Measurements from ENCODE around the gene PAX2.
A peak's percentile ranks its signal among the peaks of the same experiment; 100 is the strongest.

Gene PAX2

GRCh38 chr10:100727808-100728207, 17.6 kb upstream of the PAX2 start:
- Histone ChIP-seq H3K9me3 (ENCODE audit: control insufficient read depth, low read depth, low read length) (no peaks in the 10 kb centered on the region), H3K4me1 (ENCODE audit: control insufficient read depth, low read depth, low read length) (peaks cover 7% of the 10 kb centered on the region), H3K9ac (ENCODE audit: low read length) (no peak overlapping the region), H3K36me3 (ENCODE audit: control insufficient read depth, low read depth, low read length) (no peaks in the 10 kb centered on the region), H3K27me3 (ENCODE audit: control insufficient read depth, insufficient read depth, low read length) (peaks cover 100% of the 10 kb centered on the region), H3K27ac (ENCODE audit: low read length) (no peak overlapping the region), H3K4me3 (ENCODE audit: low read length) (no peak overlapping the region)

DNA sequence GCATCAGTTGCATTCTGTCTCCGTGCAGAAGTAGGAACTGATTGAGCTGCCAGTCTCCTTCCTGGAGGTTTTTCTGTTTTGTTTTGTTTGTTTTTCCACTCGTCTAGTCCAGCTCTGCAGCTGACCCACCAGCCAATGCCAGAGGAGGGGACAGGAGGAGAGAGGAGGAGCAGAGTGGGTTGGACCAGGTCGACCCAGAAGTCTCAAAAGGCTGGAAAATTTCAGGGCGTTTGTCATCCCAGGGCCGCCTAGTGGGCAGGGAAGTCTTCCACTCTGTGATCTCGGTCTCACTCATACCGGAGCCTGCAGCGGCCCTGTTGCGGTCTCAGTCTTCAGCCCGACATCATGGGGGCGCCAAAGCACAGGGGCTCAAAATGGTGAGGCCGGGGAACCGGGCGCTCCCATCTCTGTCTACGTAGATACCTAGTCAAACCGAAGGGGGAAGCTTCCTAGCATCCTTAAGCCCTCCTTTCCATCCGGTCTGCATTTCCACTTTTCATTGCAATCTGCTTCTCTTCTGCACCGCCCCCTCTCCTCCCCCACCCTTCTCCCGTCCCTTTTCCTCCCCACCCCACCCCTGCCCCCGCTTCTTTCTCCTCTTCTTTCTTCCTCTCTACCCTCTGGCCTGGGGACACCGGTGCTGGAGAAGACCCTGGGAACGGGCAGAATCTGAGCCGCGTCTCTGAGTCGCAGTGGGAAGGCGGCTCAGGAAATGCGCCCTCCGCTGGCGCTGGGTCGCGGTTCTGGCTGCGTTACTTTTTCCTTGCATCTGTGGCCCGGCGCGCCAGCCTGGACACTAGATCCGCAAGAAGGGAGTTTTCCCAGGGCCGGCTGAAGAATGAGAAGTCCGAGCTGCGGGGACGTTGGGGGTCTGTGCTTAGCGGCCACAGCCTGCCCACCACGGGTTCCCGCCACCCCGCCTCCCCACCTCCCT, 16.2 kb upstream of the PAX2 start:
- Histone ChIP-seq H3K36me3 (ENCODE audit: control insufficient read depth, low read depth, low read length) (no peaks in the 10 kb centered on the region), H3K4me1 (ENCODE audit: control insufficient read depth, low read depth, low read length) (peaks cover 7% of the 10 kb centered on the region), H3K27me3 (ENCODE audit: control insufficient read depth, insufficient read depth, low read length) (peaks cover 100% of the 10 kb centered on the region), H3K9me3 (ENCODE audit: control insufficient read depth, low read depth, low read length) (no peaks in the 10 kb centered on the region), H3K4me3 (ENCODE audit: low read length) (peak overlapping the region; percentile 11), H3K9ac (ENCODE audit: low read length) (no peak overlapping the region), H3K27ac (ENCODE audit: low read length) (no peak overlapping the region)

GRCh38 chr10:100729862-100730724, 15.3 kb upstream of the PAX2 start:
- Histone ChIP-seq H3K4me3 (ENCODE audit: low read length) (peak overlapping the region; percentile 11), H3K9me3 (ENCODE audit: control insufficient read depth, low read depth, low read length) (no peaks in the 10 kb centered on the region), H3K27ac (ENCODE audit: low read length) (no peak overlapping the region), H3K27me3 (ENCODE audit: control insufficient read depth, insufficient read depth, low read length) (peaks cover 100% of the 10 kb centered on the region), H3K36me3 (ENCODE audit: control insufficient read depth, low read depth, low read length) (no peaks in the 10 kb centered on the region), H3K9ac (ENCODE audit: low read length) (no peak overlapping the region), H3K4me1 (ENCODE audit: control insufficient read depth, low read depth, low read length) (peaks cover 7% of the 10 kb centered on the region)

DNA sequence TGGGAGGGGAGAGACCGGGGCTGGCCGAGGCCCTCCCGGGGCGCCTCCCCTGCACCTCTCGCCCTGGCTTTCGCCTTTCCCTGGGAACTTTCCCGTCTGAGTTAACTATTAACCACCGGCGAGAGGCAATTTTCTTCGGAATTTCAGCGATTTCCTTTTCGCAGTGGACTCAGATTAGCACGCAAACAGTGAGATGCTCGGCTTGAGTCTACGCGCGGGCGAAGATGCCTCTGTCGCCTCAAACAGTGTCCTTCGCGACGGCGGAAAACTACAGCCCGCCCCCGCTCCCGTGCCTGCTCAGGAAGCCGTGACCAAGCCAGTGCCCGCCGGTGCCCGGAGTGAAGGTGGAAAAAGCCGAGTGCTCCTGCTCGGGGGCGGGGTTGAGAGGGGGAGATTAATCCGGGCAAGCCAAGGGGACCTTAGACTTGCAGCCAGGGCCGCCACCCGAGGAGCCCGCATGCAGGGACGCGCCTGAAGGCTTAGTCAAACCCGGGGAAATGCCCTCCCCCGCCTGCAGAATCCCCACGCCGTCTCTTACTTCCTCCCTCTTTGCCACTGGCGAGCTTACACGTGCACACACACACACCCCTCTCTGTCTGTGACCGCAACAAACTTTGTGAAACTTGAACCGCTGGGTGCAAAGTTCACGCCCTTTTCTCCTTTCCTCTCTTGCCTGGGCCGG, 14.5 kb upstream of the PAX2 start:
- peaks cover 7% of the 10 kb centered on the region for H3K4me1 ChIP-seq (ENCODE audit: control insufficient read depth, low read depth, low read length)
- peaks cover 100% of the 10 kb centered on the region for H3K27me3 ChIP-seq (ENCODE audit: control insufficient read depth, insufficient read depth, low read length)
- no peak overlapping the region for H3K4me3 ChIP-seq (ENCODE audit: low read length)
- H3K27ac ChIP-seq (ENCODE audit: low read length): no peak overlapping the region
- H3K9ac ChIP-seq (ENCODE audit: low read length): no peak overlapping the region
- H3K9me3 ChIP-seq (ENCODE audit: control insufficient read depth, low read depth, low read length): no peaks in the 10 kb centered on the region
- H3K36me3 ChIP-seq (ENCODE audit: control insufficient read depth, low read depth, low read length): no peaks in the 10 kb centered on the region

DNA sequence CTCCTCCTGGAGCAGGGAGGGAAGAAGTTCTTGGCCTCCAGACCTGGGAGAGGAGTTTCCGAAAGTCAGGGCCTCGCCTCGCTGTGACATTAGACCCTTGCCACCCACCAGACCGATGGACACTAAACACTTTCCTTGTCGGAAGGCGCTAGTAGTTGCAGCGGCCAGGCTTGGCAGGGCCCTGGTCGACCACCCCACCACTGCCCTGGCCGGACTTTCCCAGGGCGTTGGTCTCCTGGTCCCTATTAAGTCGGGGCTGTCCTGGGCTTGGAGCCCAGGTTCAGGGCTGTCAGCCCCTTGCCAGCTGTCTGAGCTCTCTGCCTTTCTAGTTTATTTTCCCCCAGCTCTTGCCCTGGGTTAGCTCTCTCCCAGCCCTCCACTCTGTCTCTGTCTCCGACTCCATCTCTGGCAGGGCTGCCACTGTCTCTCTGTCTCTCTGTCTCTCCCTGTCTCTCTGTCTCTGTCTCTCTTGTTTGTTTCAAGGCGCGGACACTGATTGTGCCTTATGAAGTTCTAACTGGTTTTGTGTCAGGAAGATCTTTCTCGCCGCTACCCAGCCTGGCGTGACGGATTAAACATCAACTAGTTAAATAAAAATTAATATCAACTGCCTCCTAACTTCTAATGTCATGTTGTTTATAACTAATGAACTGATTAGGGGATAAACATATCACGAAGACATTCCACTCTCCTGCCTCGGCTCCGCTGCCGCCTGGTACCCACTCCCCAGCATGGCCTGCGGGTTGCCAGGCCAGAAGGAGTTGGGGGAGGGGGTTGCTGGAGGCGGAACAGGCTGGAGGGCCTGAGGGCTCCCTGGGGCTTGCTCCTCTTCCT, 13.8 kb upstream of the PAX2 start:
- Histone ChIP-seq H3K4me1 (ENCODE audit: control insufficient read depth, low read depth, low read length) (peaks cover 7% of the 10 kb centered on the region), H3K9me3 (ENCODE audit: control insufficient read depth, low read depth, low read length) (no peaks in the 10 kb centered on the region), H3K27me3 (ENCODE audit: control insufficient read depth, insufficient read depth, low read length) (peaks cover 100% of the 10 kb centered on the region), H3K9ac (ENCODE audit: low read length) (no peak overlapping the region), H3K36me3 (ENCODE audit: control insufficient read depth, low read depth, low read length) (no peaks in the 10 kb centered on the region), H3K27ac (ENCODE audit: low read length) (no peak overlapping the region), H3K4me3 (ENCODE audit: low read length) (no peak overlapping the region)

DNA sequence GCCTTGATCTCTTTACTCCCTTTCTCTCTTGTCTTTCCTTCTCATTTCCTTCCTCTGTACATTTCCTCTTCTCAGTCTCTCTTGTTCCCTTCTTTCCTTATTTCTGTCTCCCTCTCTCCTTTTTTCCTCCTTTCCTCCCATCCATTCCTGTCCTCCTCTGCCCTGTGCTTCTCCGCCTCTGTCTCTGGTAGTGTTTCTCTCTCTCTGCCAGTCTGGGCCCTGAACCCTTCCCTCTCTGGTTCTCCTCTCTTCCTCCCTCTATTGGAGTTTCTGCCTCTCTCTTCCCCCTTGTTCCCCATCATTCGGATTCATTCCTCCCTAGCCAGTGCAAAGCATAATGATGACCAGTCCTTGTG, 13.2 kb upstream of the PAX2 start:
- peaks cover 100% of the 10 kb centered on the region for H3K27me3 ChIP-seq (ENCODE audit: control insufficient read depth, insufficient read depth, low read length)
- no peak overlapping the region for H3K27ac ChIP-seq (ENCODE audit: low read length)
- no peak overlapping the region for H3K4me3 ChIP-seq (ENCODE audit: low read length)
- H3K9me3 ChIP-seq (ENCODE audit: control insufficient read depth, low read depth, low read length): no peaks in the 10 kb centered on the region
- peaks cover 7% of the 10 kb centered on the region for H3K4me1 ChIP-seq (ENCODE audit: control insufficient read depth, low read depth, low read length)
- no peak overlapping the region for H3K9ac ChIP-seq (ENCODE audit: low read length)
- no peaks in the 10 kb centered on the region for H3K36me3 ChIP-seq (ENCODE audit: control insufficient read depth, low read depth, low read length)

DNA sequence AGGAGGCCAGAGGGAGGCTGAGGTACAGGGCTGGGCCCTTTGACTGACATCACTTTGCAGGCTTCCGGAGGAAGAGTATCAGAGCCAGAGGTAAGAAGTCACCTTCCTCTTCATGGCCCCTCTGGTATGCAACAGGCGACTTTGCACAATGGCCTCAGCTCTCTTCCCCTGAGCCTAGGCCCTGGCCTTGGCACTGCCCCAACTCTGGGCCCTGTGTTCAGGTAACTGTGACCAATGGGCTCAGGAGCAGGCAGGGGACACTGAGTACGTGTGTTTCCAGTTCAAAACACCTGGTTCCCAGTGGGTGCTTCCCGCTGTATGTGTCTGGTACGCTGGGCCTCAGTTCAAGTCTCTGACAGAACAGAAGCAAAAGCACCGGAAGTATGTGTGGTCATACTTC, 12.1 kb upstream of the PAX2 start:
- Histone ChIP-seq H3K36me3 (ENCODE audit: control insufficient read depth, low read depth, low read length) (no peaks in the 10 kb centered on the region), H3K4me1 (ENCODE audit: control insufficient read depth, low read depth, low read length) (peaks cover 9% of the 10 kb centered on the region), H3K4me3 (ENCODE audit: low read length) (no peak overlapping the region), H3K9ac (ENCODE audit: low read length) (no peak overlapping the region), H3K27ac (ENCODE audit: low read length) (no peak overlapping the region), H3K9me3 (ENCODE audit: control insufficient read depth, low read depth, low read length) (no peaks in the 10 kb centered on the region), H3K27me3 (ENCODE audit: control insufficient read depth, insufficient read depth, low read length) (peaks cover 100% of the 10 kb centered on the region)

GRCh38 chr10:100734295-100735086, 10.9 kb upstream of the PAX2 start:
- Histone ChIP-seq H3K27me3 (ENCODE audit: control insufficient read depth, insufficient read depth, low read length) (peaks cover 100% of the 10 kb centered on the region), H3K4me1 (ENCODE audit: control insufficient read depth, low read depth, low read length) (peaks cover 6% of the 10 kb centered on the region), H3K27ac (ENCODE audit: low read length) (no peak overlapping the region), H3K9ac (ENCODE audit: low read length) (no peak overlapping the region), H3K4me3 (ENCODE audit: low read length) (no peak overlapping the region), H3K9me3 (ENCODE audit: control insufficient read depth, low read depth, low read length) (no peaks in the 10 kb centered on the region), H3K36me3 (ENCODE audit: control insufficient read depth, low read depth, low read length) (no peaks in the 10 kb centered on the region)

DNA sequence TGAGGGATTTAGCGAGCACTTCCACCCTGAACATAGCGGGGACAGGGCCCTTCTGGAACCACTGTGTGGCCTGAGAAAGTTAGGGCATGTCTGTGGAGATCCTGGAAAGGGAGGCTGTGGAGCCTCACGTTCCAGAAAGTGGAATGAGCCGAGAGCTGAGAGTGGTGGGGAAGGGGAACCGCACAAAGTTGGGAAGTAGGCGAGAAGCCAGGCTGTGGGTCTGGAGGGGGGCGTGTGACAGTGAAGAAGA, 10.4 kb upstream of the PAX2 start:
- Histone ChIP-seq H3K27me3 (ENCODE audit: control insufficient read depth, insufficient read depth, low read length) (peaks cover 100% of the 10 kb centered on the region), H3K4me1 (ENCODE audit: control insufficient read depth, low read depth, low read length) (peaks cover 9% of the 10 kb centered on the region), H3K9ac (ENCODE audit: low read length) (no peak overlapping the region), H3K27ac (ENCODE audit: low read length) (no peak overlapping the region), H3K36me3 (ENCODE audit: control insufficient read depth, low read depth, low read length) (no peaks in the 10 kb centered on the region), H3K9me3 (ENCODE audit: control insufficient read depth, low read depth, low read length) (no peaks in the 10 kb centered on the region), H3K4me3 (ENCODE audit: low read length) (no peak overlapping the region)

GRCh38 chr10:100735337-100736143, 9.8 kb upstream of the PAX2 start:
- Histone ChIP-seq H3K27ac (ENCODE audit: low read length) (no peak overlapping the region), H3K4me3 (ENCODE audit: low read length) (no peak overlapping the region), H3K9ac (ENCODE audit: low read length) (no peak overlapping the region), H3K27me3 (ENCODE audit: control insufficient read depth, insufficient read depth, low read length) (peaks cover 100% of the 10 kb centered on the region), H3K4me1 (ENCODE audit: control insufficient read depth, low read depth, low read length) (peaks cover 12% of the 10 kb centered on the region), H3K36me3 (ENCODE audit: control insufficient read depth, low read depth, low read length) (no peaks in the 10 kb centered on the region), H3K9me3 (ENCODE audit: control insufficient read depth, low read depth, low read length) (no peaks in the 10 kb centered on the region)
